Superior temporal gyrus (tissue), 1 donor: ENCODE results near the gene PRKG1.
"Not testable (repeated sequence)": the region's sequence is repeated elsewhere in the genome, so short reads cannot be mapped to it uniquely, and the experiment has no call there.

Experiments
- DNase-seq: peaks from one replicate; pipeline ENCODE4 v3.0.0-alpha.2; 2016; ENCODE audit errors: extremely low spot score

Gene PRKG1

GRCh38 chr10:51321300-51321699 lies 247.0 kb downstream of the PRKG1 start:
- no peak for DNase-seq

GRCh38 chr10:51321980-51322379 lies 247.7 kb downstream of the PRKG1 start:
- DNase-seq = no peak

GRCh38 chr10:51325649-51326048 lies 251.4 kb downstream of the PRKG1 start:
- DNase-seq = no peak

GRCh38 chr10:51326174-51326573 lies 251.9 kb downstream of the PRKG1 start:
- DNase-seq = no peak

- DNase-seq = no peak
Observed at GRCh38 chr10:51327432-51327831, 253.1 kb downstream of the PRKG1 start.

- DNase-seq = no peak
Observed at GRCh38 chr10:51340366-51340765, 266.1 kb downstream of the PRKG1 start.

- DNase-seq = no peak
Observed at GRCh38 chr10:51340845-51341610, 266.7 kb downstream of the PRKG1 start.

GRCh38 chr10:51341745-51342144 lies 267.5 kb downstream of the PRKG1 start:
- DNase-seq = not testable (repeated sequence)

- no peak for DNase-seq
Observed at GRCh38 chr10:51342381-51342780, 268.1 kb downstream of the PRKG1 start.

- DNase-seq = no peak
Observed at GRCh38 chr10:51343391-51343790, 269.1 kb downstream of the PRKG1 start.

- DNase-seq = no peak
Observed at GRCh38 chr10:51344371-51344770, 270.1 kb downstream of the PRKG1 start.

GRCh38 chr10:51348622-51349021 lies 274.3 kb downstream of the PRKG1 start:
- no peak for DNase-seq

GRCh38 chr10:51357170-51357569 lies 282.9 kb downstream of the PRKG1 start:
- DNase-seq = no peak

- DNase-seq = no peak
Observed at GRCh38 chr10:51358227-51358626, 283.9 kb downstream of the PRKG1 start.

- DNase-seq = no peak
Observed at GRCh38 chr10:51363415-51363814, 289.1 kb downstream of the PRKG1 start.

- no peak for DNase-seq
Observed at GRCh38 chr10:51364674-51365073, 290.4 kb downstream of the PRKG1 start.

- no peak for DNase-seq
Observed at GRCh38 chr10:51366044-51366443, 291.8 kb downstream of the PRKG1 start.

GRCh38 chr10:51367127-51367526 lies 292.8 kb downstream of the PRKG1 start:
- peak; percentile 49 for DNase-seq

- no peak for DNase-seq
Observed at GRCh38 chr10:51367694-51368093, 293.4 kb downstream of the PRKG1 start.

- DNase-seq = no peak
Observed at GRCh38 chr10:51368943-51369342, 294.7 kb downstream of the PRKG1 start.

GRCh38 chr10:51369903-51370302 lies 295.6 kb downstream of the PRKG1 start:
- no peak for DNase-seq

- no peak for DNase-seq
Observed at GRCh38 chr10:51371743-51372142, 297.5 kb downstream of the PRKG1 start.

- no peak for DNase-seq
Observed at GRCh38 chr10:51375790-51376189, 301.5 kb downstream of the PRKG1 start.
